HepG2 (cell line): ENCODE results near the gene GYS1. TPM values are rescaled to one million over a fixed set of nuclear protein-coding genes. Genes with fewer than 3 reads are reported as not detected.
A peak's percentile ranks its signal among the peaks of the same experiment; 100 is the strongest.

Source experiments
- CC2D1A ChIP-seq: sonication (generic); formaldehyde crosslinking; IDR thresholded peaks from 2 replicates; pipeline ENCODE4 v1.8.1; 2023; ENCODE audit warnings: mild to moderate bottlenecking, missing genetic modification reagents
- CHCHD3 ChIP-seq: sonication (generic); formaldehyde crosslinking; IDR thresholded peaks from 2 replicates; pipeline ENCODE4 v1.8.0; 2022; ENCODE audit warnings: mild to moderate bottlenecking, missing genetic modification reagents, moderate library complexity
- DR1 ChIP-seq: sonication (generic); formaldehyde crosslinking; IDR thresholded peaks from 2 replicates; pipeline ENCODE4 v1.8.0; 2021; ENCODE audit warnings: mild to moderate bottlenecking, missing genetic modification reagents, inconsistent platforms
- KDM6A ChIP-seq: IDR thresholded peaks from 2 replicates; pipeline ENCODE4 v1.6.1; 2016; ENCODE audit warnings: low read depth
- TFDP1 ChIP-seq: IDR thresholded peaks from 2 replicates; pipeline ENCODE4 v1.6.1; 2016; ENCODE audit warnings: missing compliant biosample characterization, missing genetic modification reagents, borderline replicate concordance
- ZFY ChIP-seq: sonication (generic); formaldehyde crosslinking; IDR thresholded peaks from 2 replicates; pipeline ENCODE4 v1.4.0; 2020; ENCODE audit warnings: missing genetic modification reagents
- ZNF431 ChIP-seq: sonication (generic); formaldehyde crosslinking; IDR thresholded peaks from 2 replicates; pipeline ENCODE4 v1.9.0; 2022; ENCODE audit warnings: missing genetic modification reagents, low read depth, mild to moderate bottlenecking, borderline replicate concordance
- ZNF781 ChIP-seq: sonication (generic); formaldehyde crosslinking; IDR thresholded peaks from 2 replicates; pipeline ENCODE4 v1.5.1; 2020; ENCODE audit warnings: borderline replicate concordance, mild to moderate bottlenecking, missing genetic modification reagents; ENCODE audit errors: not compliant biosample characterization
- polyA plus RNA-seq, 8 experiments: library from polyadenylated mRNA; depleted of rRNA in 3 of 8; stranded (reverse) in 7 of 8; unstranded in 1 of 8; fragments of >200 nt; fragmentation: Illumina TruSeq in 4 of 8; extraction: Trizol in 4 of 8; gene quantifications; 2 replicates each; pipeline versions ENCODE4 v1.2.1 to v1.2.3, GENCODE V29; 2011 to 2016; ENCODE audit warnings: low read depth in 4 of 8, missing spikeins in 1 of 8, mixed read lengths in 1 of 8; ENCODE audit not compliant: insufficient read depth in 1 of 8
- total RNA-seq, 5 experiments: library from RNA; depleted of rRNA; stranded (reverse); fragments of >200 nt; fragmentation: Illumina TruSeq; extraction: Trizol; gene quantifications; 2 replicates each; pipeline ENCODE4 v1.2.3, GENCODE V29; 2016; ENCODE audit warnings: low read depth in 1 of 5
- TF ChIP-seq, protein P1 (sequence below): sonication (generic); formaldehyde crosslinking; IDR thresholded peaks from 2 replicates; pipeline ENCODE4 v1.5.1; 2020; ENCODE audit warnings: mild to moderate bottlenecking, missing genetic modification reagents, moderate library complexity
- TF ChIP-seq, protein P2 (sequence below): IDR thresholded peaks from 2 replicates; pipeline ENCODE4 v1.6.1; 2018; ENCODE audit warnings: missing genetic modification reagents
- TF ChIP-seq, protein P3 (sequence below): sonication (generic); formaldehyde crosslinking; IDR thresholded peaks from 2 replicates; pipeline ENCODE4 v1.4.0; 2020; ENCODE audit warnings: missing genetic modification reagents, mild to moderate bottlenecking, borderline replicate concordance
- TF ChIP-seq, protein P4 (sequence below): sonication (generic); formaldehyde crosslinking; IDR thresholded peaks from 2 replicates; pipeline ENCODE4 v1.8.1; 2023; ENCODE audit warnings: mild to moderate bottlenecking, missing genetic modification reagents

Gene GYS1
- total and polyA plus RNA-seq, 2 of the 13 experiments (the other 11 are each of a cell fraction or from before 2014, with no cell fraction given), result 18.4 to 42.1 TPM

- TF ChIP-seq KDM6A (CRISPR knock-in tag) (no peak), CC2D1A (CRISPR knock-in tag) (no peak), ZNF431 (0 out of 2 replicates have a peak, but pooled peaks have one; percentile 14), TFDP1 (CRISPR knock-in tag) (no peak), DR1 (CRISPR knock-in tag) (0 out of 2 replicates have a peak, but pooled peaks have one; percentile 0), ZNF781 (peak; percentile 58), CHCHD3 (no peak), ZFY (no peak)
- TF ChIP-seq, protein P1, sequence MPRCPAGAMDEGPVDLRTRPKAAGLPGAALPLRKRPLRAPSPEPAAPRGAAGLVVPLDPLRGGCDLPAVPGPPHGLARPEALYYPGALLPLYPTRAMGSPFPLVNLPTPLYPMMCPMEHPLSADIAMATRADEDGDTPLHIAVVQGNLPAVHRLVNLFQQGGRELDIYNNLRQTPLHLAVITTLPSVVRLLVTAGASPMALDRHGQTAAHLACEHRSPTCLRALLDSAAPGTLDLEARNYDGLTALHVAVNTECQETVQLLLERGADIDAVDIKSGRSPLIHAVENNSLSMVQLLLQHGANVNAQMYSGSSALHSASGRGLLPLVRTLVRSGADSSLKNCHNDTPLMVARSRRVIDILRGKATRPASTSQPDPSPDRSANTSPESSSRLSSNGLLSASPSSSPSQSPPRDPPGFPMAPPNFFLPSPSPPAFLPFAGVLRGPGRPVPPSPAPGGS (CRISPR knock-in tag), result no peak
- TF ChIP-seq, protein P2, sequence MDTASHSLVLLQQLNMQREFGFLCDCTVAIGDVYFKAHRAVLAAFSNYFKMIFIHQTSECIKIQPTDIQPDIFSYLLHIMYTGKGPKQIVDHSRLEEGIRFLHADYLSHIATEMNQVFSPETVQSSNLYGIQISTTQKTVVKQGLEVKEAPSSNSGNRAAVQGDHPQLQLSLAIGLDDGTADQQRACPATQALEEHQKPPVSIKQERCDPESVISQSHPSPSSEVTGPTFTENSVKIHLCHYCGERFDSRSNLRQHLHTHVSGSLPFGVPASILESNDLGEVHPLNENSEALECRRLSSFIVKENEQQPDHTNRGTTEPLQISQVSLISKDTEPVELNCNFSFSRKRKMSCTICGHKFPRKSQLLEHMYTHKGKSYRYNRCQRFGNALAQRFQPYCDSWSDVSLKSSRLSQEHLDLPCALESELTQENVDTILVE (CRISPR knock-in tag), result no peak
- TF ChIP-seq, protein P3, sequence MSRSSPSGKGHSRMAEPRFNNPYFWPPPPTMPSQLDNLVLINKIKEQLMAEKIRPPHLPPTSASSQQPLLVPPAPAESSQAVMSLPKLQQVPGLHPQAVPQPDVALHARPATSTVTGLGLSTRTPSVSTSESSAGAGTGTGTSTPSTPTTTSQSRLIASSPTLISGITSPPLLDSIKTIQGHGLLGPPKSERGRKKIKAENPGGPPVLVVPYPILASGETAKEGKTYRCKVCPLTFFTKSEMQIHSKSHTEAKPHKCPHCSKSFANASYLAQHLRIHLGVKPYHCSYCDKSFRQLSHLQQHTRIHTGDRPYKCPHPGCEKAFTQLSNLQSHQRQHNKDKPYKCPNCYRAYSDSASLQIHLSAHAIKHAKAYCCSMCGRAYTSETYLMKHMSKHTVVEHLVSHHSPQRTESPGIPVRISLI (CRISPR knock-in tag), result no peak
- TF ChIP-seq, protein P4, sequence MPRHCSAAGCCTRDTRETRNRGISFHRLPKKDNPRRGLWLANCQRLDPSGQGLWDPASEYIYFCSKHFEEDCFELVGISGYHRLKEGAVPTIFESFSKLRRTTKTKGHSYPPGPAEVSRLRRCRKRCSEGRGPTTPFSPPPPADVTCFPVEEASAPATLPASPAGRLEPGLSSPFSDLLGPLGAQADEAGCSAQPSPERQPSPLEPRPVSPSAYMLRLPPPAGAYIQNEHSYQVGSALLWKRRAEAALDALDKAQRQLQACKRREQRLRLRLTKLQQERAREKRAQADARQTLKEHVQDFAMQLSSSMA, result no peak
Observed at GRCh38 chr19:48955308-48955958, 37.7 kb downstream of the GYS1 start (continued).
